ENCODE data around the gene PLCXD1. TPM values are rescaled to one million over a fixed set of nuclear protein-coding genes. Genes with fewer than 3 reads are reported as not detected.

Gene PLCXD1
- total and polyA plus RNA-seq, 2 experiments from 2014 or later = 22.0 to 40.1 TPM

DNA sequence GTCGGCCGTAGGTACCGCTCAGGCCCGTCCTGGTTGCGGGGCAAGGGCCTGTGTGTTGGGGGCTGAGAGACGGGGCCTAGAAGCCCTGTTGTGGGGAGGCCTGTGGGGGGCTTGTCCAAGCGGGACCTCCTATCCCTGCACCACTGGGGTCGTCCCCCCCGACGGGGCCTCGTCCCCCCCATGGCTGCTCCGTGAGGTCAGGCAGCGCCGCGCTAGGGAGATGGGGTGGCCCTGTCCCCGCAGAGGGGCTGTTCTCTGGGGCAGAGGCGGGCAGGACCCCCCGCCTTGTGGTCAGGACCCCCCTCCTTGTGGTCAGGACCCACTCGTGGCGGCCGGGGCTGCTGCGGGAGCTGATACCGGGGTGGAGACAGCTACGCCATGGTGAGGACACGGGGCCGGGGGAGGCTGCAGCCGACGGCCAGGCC, 49.6 kb downstream of the PLCXD1 start:
- TF ChIP-seq CTCF (IDR thresholded peaks at IDR 0.05; ENCODE audit: poor library complexity) = no peak
- no peak for TF ChIP-seq EZH2phosphoT487 (IDR thresholded peaks at IDR 0.05; ENCODE audit: low read depth, severe bottlenecking, unreplicated experiment)
- no peak for TF ChIP-seq EZH2 (IDR thresholded peaks at IDR 0.05; ENCODE audit: borderline replicate concordance)
- Histone ChIP-seq H3K9me3 (ENCODE audit: low read depth) (no peaks in the 10 kb centered on the region), H3K79me2 (no peaks in the 10 kb centered on the region), H3K27me3 (no peaks in the 10 kb centered on the region), H3K4me2 (peak overlapping the region; percentile 75), H3K4me1 (ENCODE audit: insufficient read depth) (peaks cover 11% of the 10 kb centered on the region), H3K9me2 (replicated peaks; ENCODE audit: insufficient read depth) (no peaks in the 10 kb centered on the region), H2AFZ (no peak overlapping the region), H3K4me3 (no peak overlapping the region), H4K20me1 (ENCODE audit: insufficient read depth, poor library complexity, severe bottlenecking) (no peaks in the 10 kb centered on the region), H3K27ac (no peak overlapping the region), H3K36me3 (replicated peaks; ENCODE audit: insufficient read depth, low read depth) (no peaks in the 10 kb centered on the region)
- no peak for DNase-seq (ENCODE audit: low spot score)
- 38% methylated on average over 7 of the region's 28 CpGs for WGBS (ENCODE audit: low lambda C conversion rate, missing lambda C conversion rate)

DNA sequence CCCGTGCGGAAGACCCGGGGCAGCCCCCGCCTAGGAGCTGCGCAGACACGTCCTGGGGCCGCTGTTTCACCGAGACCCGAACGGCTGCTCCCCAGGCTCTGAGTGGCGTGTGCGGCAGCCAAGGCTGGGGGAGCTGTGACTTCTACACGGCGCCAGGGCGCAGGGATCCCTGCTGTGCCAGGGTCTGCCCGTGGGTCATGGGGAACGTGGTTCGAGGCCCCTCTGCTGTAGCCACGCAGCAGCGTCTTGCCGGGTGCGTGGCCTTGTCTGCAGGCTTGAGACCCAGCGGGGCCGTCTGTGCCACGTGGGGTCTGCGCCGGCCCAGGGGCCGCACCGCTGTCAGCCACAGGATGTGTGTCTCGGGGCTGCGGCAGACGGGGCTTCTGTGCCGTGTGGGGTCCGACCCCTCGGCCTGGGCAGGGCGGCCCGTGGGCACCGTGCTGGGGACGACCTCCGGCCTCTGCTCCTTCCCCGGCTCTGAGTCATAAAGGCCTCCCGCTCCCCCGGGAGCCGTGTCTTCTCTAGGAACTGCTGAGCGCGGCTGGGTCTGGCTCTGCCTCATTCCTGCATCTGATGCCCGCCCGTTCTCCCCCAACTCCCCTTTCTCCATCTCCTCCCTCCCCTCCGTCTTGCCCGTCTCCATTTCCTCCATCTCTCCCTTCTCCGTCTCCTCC, 50.1 kb downstream of the PLCXD1 start:
- no peaks in the 10 kb centered on the region for H3K9me3 ChIP-seq (ENCODE audit: low read depth)
- peak; percentile 66 for DNase-seq (ENCODE audit: low spot score)
- no peaks in the 10 kb centered on the region for H3K9me2 ChIP-seq (replicated peaks; ENCODE audit: insufficient read depth)
- no peak overlapping the region for H2AFZ ChIP-seq
- no peaks in the 10 kb centered on the region for H3K27me3 ChIP-seq
- H3K4me2 ChIP-seq = peak overlapping the region; percentile 75
- TF ChIP-seq EZH2 (IDR thresholded peaks at IDR 0.05; ENCODE audit: borderline replicate concordance) (no peak), EZH2phosphoT487 (IDR thresholded peaks at IDR 0.05; ENCODE audit: low read depth, severe bottlenecking, unreplicated experiment) (no peak), CTCF (IDR thresholded peaks at IDR 0.05; ENCODE audit: poor library complexity) (no peak)
- no peaks in the 10 kb centered on the region for H3K36me3 ChIP-seq (replicated peaks; ENCODE audit: insufficient read depth, low read depth)
- no peaks in the 10 kb centered on the region for H3K79me2 ChIP-seq
- H4K20me1 ChIP-seq (ENCODE audit: insufficient read depth, poor library complexity, severe bottlenecking) = no peaks in the 10 kb centered on the region
- H3K4me3 ChIP-seq = no peak overlapping the region
- H3K27ac ChIP-seq = no peak overlapping the region
- WGBS (ENCODE audit: low lambda C conversion rate, missing lambda C conversion rate) = 19% methylated on average over 41 of the region's 51 CpGs
- H3K4me1 ChIP-seq (ENCODE audit: insufficient read depth) = peaks cover 11% of the 10 kb centered on the region

GRCh38 chrX:331825-332495, 50.8 kb downstream of the PLCXD1 start:
- no peak for TF ChIP-seq EZH2phosphoT487 (IDR thresholded peaks at IDR 0.05; ENCODE audit: low read depth, severe bottlenecking, unreplicated experiment)
- no peak for TF ChIP-seq EZH2 (IDR thresholded peaks at IDR 0.05; ENCODE audit: borderline replicate concordance)
- no peak for TF ChIP-seq CTCF (IDR thresholded peaks at IDR 0.05; ENCODE audit: poor library complexity)
- Histone ChIP-seq H3K4me1 (ENCODE audit: insufficient read depth) (peaks cover 11% of the 10 kb centered on the region), H3K27me3 (no peaks in the 10 kb centered on the region), H3K4me3 (no peak overlapping the region), H3K9me2 (replicated peaks; ENCODE audit: insufficient read depth) (no peaks in the 10 kb centered on the region), H3K27ac (no peak overlapping the region), H3K36me3 (replicated peaks; ENCODE audit: insufficient read depth, low read depth) (no peaks in the 10 kb centered on the region), H3K9me3 (ENCODE audit: low read depth) (no peaks in the 10 kb centered on the region), H3K4me2 (peak overlapping the region; percentile 75), H3K79me2 (no peaks in the 10 kb centered on the region), H2AFZ (no peak overlapping the region), H4K20me1 (ENCODE audit: insufficient read depth, poor library complexity, severe bottlenecking) (no peaks in the 10 kb centered on the region)
- no peak for DNase-seq (ENCODE audit: low spot score)
- 73% methylated on average over 18 of the region's 35 CpGs for WGBS (ENCODE audit: low lambda C conversion rate, missing lambda C conversion rate)

Data from hepatocyte (in vitro differentiated cells).